PC-3 (cell line): ENCODE results near the gene PTPRN2.

Source experiments
- EZH2 ChIP-seq: fragments of 300-600 bp; sonication (generic); IDR thresholded peaks from one replicate; pipeline ENCODE4 v1.6.1; 2017; ENCODE audit warnings: antibody characterized with exemption, mild to moderate bottlenecking, low read length; ENCODE audit not compliant: unreplicated experiment
- TF ChIP-seq, protein P1 (sequence below): fragments of 300-600 bp; sonication (generic); conservative IDR thresholded peaks from 2 replicates; pipeline ENCODE4 v1.5.1; 2017; ENCODE audit warnings: antibody characterized with exemption, low read depth, mild to moderate bottlenecking, low read length

DNA sequence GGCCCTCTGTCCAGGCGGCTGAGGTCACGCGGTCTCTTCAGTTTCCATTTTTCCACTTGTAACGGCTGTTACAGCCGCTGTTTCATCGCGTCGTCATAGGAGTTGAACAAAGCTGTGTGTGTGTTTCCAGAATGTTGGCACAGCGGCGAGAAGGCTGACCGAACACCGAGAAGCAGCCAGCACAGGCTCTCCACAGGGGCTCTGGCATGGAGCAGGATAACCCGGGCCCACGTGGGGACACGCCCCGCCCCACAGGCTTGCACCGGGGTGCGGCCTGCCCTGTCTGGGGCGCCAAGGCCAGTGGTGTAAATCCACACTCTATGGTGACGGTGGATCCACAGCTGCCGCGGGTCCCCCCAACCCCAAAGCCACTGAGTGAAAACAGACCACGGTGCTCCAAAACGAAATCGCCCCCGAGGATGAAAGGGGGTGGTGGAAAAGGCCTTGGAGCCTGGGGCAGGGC lies 802.6 kb downstream of the PTPRN2 start:
- TF ChIP-seq, protein P1, sequence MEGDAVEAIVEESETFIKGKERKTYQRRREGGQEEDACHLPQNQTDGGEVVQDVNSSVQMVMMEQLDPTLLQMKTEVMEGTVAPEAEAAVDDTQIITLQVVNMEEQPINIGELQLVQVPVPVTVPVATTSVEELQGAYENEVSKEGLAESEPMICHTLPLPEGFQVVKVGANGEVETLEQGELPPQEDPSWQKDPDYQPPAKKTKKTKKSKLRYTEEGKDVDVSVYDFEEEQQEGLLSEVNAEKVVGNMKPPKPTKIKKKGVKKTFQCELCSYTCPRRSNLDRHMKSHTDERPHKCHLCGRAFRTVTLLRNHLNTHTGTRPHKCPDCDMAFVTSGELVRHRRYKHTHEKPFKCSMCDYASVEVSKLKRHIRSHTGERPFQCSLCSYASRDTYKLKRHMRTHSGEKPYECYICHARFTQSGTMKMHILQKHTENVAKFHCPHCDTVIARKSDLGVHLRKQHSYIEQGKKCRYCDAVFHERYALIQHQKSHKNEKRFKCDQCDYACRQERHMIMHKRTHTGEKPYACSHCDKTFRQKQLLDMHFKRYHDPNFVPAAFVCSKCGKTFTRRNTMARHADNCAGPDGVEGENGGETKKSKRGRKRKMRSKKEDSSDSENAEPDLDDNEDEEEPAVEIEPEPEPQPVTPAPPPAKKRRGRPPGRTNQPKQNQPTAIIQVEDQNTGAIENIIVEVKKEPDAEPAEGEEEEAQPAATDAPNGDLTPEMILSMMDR: no peak
- TF ChIP-seq EZH2: no peak
